Gastrocnemius medialis (tissue), 4 donors: ENCODE measurements around the gene NUDCD3.

Experiments used
- POLR2A ChIP-seq, 2 donors: fragments of 450-650 bp; IDR thresholded peaks; one replicate each; pipeline ENCODE4 v1.6.1; 2017; ENCODE audit warnings: antibody characterized with exemption in 2 of 2, mild to moderate bottlenecking in 2 of 2, moderate library complexity in 2 of 2
- TF ChIP-seq, protein P1 (sequence below), 5 experiments: fragments of 450-650 bp in 3 of 5; fragments of 200-600 bp in 2 of 5; sonication (generic) in 2 of 5; IDR thresholded peaks in 4 of 5; conservative IDR thresholded peaks in 1 of 5; 1 replicate in 4 of 5; 2 replicates in 1 of 5; pipeline ENCODE4 v1.5.1; 2016 to 2019; ENCODE audit warnings: antibody characterized with exemption in 5 of 5, mild to moderate bottlenecking in 3 of 5, moderate library complexity in 3 of 5

DNA sequence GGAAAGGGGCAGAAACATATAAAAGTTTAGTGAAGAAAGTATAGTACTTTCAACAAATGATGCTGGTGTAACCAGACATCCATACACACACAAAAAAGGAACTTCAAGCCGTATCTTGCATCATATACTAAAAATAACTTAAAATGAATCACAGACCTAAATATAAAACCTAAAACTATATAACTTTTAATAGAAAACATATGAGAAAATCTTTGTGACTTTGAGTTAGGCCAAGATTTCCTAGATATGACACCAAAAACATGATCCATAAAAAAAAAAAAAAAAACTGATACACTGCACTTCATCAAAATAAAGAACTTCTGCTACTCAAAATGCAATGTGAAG lies 40.9 kb downstream of the NUDCD3 start:
- no peak for TF ChIP-seq POLR2A (IDR thresholded peaks at IDR 0.05)
- TF ChIP-seq, protein P1, sequence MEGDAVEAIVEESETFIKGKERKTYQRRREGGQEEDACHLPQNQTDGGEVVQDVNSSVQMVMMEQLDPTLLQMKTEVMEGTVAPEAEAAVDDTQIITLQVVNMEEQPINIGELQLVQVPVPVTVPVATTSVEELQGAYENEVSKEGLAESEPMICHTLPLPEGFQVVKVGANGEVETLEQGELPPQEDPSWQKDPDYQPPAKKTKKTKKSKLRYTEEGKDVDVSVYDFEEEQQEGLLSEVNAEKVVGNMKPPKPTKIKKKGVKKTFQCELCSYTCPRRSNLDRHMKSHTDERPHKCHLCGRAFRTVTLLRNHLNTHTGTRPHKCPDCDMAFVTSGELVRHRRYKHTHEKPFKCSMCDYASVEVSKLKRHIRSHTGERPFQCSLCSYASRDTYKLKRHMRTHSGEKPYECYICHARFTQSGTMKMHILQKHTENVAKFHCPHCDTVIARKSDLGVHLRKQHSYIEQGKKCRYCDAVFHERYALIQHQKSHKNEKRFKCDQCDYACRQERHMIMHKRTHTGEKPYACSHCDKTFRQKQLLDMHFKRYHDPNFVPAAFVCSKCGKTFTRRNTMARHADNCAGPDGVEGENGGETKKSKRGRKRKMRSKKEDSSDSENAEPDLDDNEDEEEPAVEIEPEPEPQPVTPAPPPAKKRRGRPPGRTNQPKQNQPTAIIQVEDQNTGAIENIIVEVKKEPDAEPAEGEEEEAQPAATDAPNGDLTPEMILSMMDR (IDR thresholded peaks at IDR 0.05 in 4 of 5, conservative IDR thresholded peaks at IDR 0.05 in 1 of 5), result no peak
